Mucosa of descending colon (tissue), 3 donors: Measurements from ENCODE around the gene GALNT1. TPM values are rescaled to one million over a fixed set of nuclear protein-coding genes. Genes with fewer than 3 reads are reported as not detected.
"Not testable (repeated sequence)": the region's sequence is repeated elsewhere in the genome, so short reads cannot be mapped to it uniquely, and the experiment has no call there.

Experiments used
- ATAC-seq: fragments of 200-7000 bp; cut with Tn5 transposase; one replicate; pipeline ENCODE4 v1.9.1; 2020; ENCODE audit warnings: mild to moderate bottlenecking, moderate library complexity
- DNase-seq, 3 donors: peaks; one replicate each; pipeline ENCODE4 v3.0.0-alpha.2; 2020
- H3K36me3 ChIP-seq: fragments of 200-600 bp; one replicate; pipeline ENCODE4 v1.8.0; 2021; ENCODE audit warnings: low read depth, mild to moderate bottlenecking
- H3K4me1 ChIP-seq: fragments of 200-600 bp; one replicate; pipeline ENCODE4 v1.8.0; 2021; ENCODE audit warnings: low read depth, mild to moderate bottlenecking
- H3K4me3 ChIP-seq: fragments of 200-600 bp; one replicate; pipeline ENCODE4 v1.8.0; 2021; ENCODE audit warnings: mild to moderate bottlenecking
- H3K9me3 ChIP-seq: fragments of 200-600 bp; one replicate; pipeline ENCODE4 v1.8.0; 2021; ENCODE audit warnings: mild to moderate bottlenecking
- CTCF ChIP-seq: fragments of 200-600 bp; IDR thresholded peaks from one replicate; pipeline ENCODE4 v1.8.0; 2022; ENCODE audit warnings: antibody characterized with exemption, mild to moderate bottlenecking
- intact Hi-C, 2 donors: fragments of 100-400 bp; cut with DNase I in 1 of 2; cut with micrococcal nuclease in 1 of 2; formaldehyde crosslinking; loops; one replicate each; pipeline versions ENCODE4 v1.11.0 to v1.11.1; 2022; cut with DNase I, micrococcal nuclease
- total RNA-seq, 3 donors: library from RNA; stranded (reverse); fragmentation: NEBNext Ultra II Directional in 2 of 3; extraction: Animal tissue kit (Norgen Biotek cat#: 25700) in 2 of 3; gene quantifications; one replicate each; pipeline versions ENCODE4 v1.2.1 to v1.2.4, GENCODE V29; 2021 to 2023
- donor health status: DM: no; HTN: no; CAD: no; lungs with moderate emphysema.
- donor health status: DM: no; HTN: no; CAD: no.
- donor health status: DM: no; HTN: yes; CAD: no.

The GALNT1 gene
- total RNA-seq, 3 donors from 2014 or later, result 82.7 to 118 (median 109) TPM

- no peak for TF ChIP-seq CTCF
- intact Hi-C loops, result no loop called here
- Histone ChIP-seq H3K4me3 (no peak overlapping the region), H3K36me3 (no peaks in the 10 kb centered on the region), H3K9me3 (no peaks in the 10 kb centered on the region), H3K4me1 (no peaks in the 10 kb centered on the region)
- ATAC-seq (peak; percentile 78), DNase-seq (no peak)
Observed at GRCh38 chr18:35570182-35570581, 11.4 kb upstream of the GALNT1 start.

DNA sequence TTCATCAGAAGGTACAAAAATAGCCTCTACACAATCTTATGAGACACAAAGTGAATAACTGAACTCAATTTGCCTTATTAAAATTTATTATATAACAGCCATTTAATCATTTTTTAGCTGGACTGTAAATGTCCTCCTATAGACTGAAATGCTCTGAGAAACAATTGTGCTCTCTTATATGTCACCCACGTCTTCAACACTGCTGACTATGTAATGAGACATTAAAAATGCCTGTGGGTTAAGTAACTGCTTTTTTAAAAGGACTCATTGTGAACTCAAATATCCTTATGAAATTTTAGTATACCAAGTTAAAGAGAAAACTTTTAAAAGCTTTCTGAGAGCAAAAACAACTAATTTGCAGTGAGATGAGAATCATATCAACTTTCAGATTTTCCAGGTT, 10.4 kb upstream of the GALNT1 start:
- no peak for TF ChIP-seq CTCF
- DNase-seq (no peak), ATAC-seq (no peak)
- Histone ChIP-seq H3K4me3 (no peak overlapping the region), H3K4me1 (no peaks in the 10 kb centered on the region), H3K36me3 (no peaks in the 10 kb centered on the region), H3K9me3 (no peaks in the 10 kb centered on the region)
- intact Hi-C loops, result no loop called here

DNA sequence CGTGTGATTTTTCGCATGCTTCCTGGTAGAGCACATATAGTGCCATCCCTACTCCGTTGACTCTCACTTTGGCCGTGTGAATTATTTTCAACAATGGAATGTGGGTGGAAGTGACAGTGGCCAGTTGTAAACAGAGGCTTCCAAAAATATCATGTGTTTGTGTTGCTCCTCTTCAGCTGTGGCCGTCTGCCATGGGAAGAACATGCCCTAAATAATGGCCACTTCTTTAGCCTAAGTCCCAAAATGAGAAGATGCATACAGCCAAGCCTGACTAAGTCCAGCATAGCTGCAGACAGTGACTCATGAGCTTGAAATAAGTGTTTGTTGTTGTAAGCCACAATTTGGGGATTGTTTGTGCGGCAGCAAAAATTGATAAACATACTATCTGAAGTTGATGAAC, 8.9 kb upstream of the GALNT1 start:
- ATAC-seq (no peak), DNase-seq (no peak)
- Histone ChIP-seq H3K4me1 (no peaks in the 10 kb centered on the region), H3K36me3 (no peaks in the 10 kb centered on the region), H3K4me3 (no peak overlapping the region), H3K9me3 (no peaks in the 10 kb centered on the region)
- intact Hi-C loops, result no loop called here
- TF ChIP-seq CTCF, result no peak

DNA sequence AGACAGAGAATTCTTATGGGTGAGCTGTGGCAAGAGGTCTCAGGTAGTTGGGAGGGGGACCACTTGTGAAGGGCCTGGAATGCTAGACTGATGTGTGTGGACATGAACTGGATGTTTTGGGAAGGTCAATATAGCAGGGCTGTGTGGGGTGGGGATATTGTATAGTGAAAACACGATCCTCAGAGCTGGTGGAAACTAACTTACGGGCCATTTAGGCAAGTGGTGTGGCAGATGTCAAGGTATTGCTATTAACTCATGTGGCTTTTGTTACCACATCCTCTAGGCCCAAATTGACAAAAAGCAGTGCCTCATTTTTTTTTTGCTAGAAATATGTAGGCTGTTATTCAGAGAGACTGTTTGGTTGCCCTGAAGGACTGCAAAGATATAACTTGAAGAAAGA, 8.0 kb upstream of the GALNT1 start:
- Histone ChIP-seq H3K4me1 (peaks cover 4% of the 10 kb centered on the region), H3K36me3 (no peaks in the 10 kb centered on the region), H3K4me3 (no peak overlapping the region), H3K9me3 (no peaks in the 10 kb centered on the region)
- TF ChIP-seq CTCF, result no peak
- intact Hi-C loops, result no loop called here
- DNase-seq (no peak), ATAC-seq (no peak)

DNA sequence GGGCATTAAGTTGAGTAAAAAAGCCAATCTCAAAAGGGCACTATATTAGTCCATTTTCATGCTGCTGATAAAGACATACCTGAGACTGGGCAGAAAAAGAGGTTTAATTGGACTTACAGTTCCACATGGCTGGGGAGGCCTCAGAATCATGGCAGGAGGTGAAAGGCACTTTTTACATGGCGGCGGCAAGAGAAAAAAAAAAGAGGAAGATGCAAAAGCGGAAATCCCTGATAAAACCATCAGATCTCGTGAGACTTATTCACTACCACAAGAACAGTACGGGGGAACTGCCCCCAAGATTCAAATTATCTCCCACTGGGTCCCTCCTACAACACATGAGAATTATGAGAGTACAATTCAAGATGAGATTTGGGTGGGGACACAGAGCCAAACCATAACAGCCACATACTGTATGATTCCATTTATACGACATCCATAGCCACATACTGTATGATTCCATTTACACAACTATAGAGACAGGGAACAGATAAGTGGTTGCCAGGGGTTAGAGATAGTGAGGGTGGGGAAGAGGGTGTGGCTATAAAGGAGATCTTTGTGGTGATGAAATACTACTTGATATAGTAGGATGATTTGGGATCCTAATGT, 5.2 kb upstream of the GALNT1 start:
- intact Hi-C loops, H3K36me3 ChIP-seq: not testable (repeated sequence)
- H3K4me1 ChIP-seq, result peaks cover 14% of the 10 kb centered on the region

GRCh38 chr18:35577045-35577848, 4.3 kb upstream of the GALNT1 start:
- Histone ChIP-seq H3K4me1 (peaks cover 14% of the 10 kb centered on the region), H3K9me3 (no peaks in the 10 kb centered on the region), H3K36me3 (no peaks in the 10 kb centered on the region), H3K4me3 (no peak overlapping the region)
- intact Hi-C loops, result no loop called here
- no peak for TF ChIP-seq CTCF
- DNase-seq (no peak), ATAC-seq (no peak)

More for the DNA sequence above, 5.2 kb upstream of the GALNT1 start:
- not testable (repeated sequence) for DNase-seq, ATAC-seq, H3K9me3 ChIP-seq, H3K4me3 ChIP-seq
